Tibial nerve (tissue), 3 donors: Measurements from ENCODE around the gene DGLUCY.

ENCODE experiments used
- CTCF ChIP-seq, 5 experiments: fragments of 200-600 bp in 3 of 5; fragments of 450-650 bp in 2 of 5; sonication (generic) in 3 of 5; IDR thresholded peaks; one replicate each; pipeline ENCODE4 v1.5.1; 2016 to 2019; ENCODE audit warnings: antibody characterized with exemption in 5 of 5, mild to moderate bottlenecking in 3 of 5, moderate library complexity in 2 of 5
- POLR2A ChIP-seq, 2 donors: fragments of 450-650 bp; IDR thresholded peaks; one replicate each; pipeline ENCODE4 v1.6.1; 2017; ENCODE audit warnings: antibody characterized with exemption in 2 of 2, mild to moderate bottlenecking in 2 of 2, moderate library complexity in 2 of 2

GRCh38 chr14:91170504-91171121, 56.7 kb downstream of the DGLUCY start:
- TF ChIP-seq POLR2A (IDR thresholded peaks at IDR 0.05): no peak
- TF ChIP-seq CTCF (IDR thresholded peaks at IDR 0.05): no peak
